NCI-H526 treated with DMSO at 0.1 percent for 48 hours (cell line): ENCODE results near the gene VRK2.

Experiments used
- DNase-seq: peaks from one replicate; lab custom pipeline; 2025; lab: John Stamatoyannopoulos, UW

The VRK2 gene

DNA sequence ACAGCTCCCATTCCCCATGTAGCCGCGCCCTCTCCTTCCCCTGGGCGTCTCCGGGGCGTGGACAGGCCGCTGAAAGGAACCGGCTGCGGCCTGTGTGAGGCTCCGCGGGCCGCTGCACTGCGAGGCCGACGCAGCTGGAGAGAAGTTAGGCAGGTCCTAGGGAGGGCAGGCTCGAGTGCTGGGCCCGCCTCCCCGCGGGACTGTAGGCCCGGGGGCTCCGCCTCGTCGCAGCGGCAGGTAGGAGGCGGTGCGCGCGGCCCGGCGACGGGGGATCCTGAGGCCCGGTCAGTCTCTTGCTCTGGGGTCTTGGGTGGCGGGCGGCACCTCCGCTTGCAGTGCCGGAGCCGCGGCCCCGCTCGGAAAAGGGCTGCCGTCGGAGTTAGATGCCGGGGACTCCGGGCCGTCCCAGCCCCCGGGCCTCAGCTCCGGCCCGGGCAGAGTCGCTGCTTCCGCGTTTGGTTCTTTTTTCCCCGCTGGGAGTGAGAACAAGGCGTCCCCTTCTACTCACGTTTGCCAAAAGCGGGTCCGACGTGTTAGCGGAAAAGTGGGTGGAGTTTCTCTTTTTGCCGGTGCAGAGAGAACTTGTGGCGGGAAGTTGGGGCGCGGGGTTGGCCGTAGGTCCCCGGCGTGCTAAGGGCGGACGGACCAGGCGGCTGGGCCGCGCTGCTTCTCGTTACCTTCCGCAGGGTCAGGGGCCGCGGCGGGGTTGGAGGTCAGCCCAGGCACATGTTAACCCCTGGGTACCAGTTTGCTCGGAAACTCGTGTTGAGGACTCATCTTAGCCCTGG lies at the start of gene VRK2:
Gene VRK2, plus strand, starts transcription at position 222 of the 788 bp plus-strand sequence. CDS start 2,026 bp downstream, outside the sequence.
- DNase-seq: peak; percentile 91

GRCh38 chr2:58006256-58006951 lies 40.2 kb upstream of the VRK2 start:
- DNase-seq: no peak

DNA sequence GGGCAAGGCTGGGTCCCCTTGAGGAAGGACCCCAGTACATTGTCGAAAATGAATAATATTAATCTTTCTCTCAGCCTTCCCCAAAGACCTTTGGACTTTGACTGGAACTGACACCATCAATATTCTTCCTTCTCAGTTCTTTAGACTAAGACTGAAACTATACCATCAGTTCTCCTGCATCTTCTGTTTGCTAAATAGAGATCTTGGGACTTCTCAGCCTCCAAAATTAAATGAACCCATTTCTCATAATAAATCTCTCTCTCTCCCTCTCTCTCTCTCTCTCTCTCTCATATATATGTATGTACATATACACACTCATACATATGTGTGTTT lies 39.7 kb upstream of the VRK2 start:
- no peak for DNase-seq

DNA sequence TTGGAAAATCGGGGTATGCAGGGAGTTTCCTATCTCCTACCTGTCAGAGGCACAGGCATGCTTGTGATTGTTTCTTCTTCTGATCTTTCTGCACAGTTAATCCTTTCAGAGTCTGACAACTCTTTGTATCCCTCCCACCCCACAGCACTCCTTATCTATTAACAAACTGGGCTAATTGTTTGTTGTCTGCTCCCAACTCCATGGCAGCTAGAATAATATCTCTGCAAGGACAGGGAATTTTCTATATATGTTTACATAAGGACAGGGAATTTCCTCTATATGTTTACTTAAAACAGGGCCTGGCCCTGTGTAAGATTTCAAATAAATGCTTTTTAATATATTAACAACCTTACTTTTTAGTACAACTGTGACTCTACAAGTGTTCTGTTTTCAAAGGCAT lies 36.0 kb upstream of the VRK2 start:
- DNase-seq: no peak

DNA sequence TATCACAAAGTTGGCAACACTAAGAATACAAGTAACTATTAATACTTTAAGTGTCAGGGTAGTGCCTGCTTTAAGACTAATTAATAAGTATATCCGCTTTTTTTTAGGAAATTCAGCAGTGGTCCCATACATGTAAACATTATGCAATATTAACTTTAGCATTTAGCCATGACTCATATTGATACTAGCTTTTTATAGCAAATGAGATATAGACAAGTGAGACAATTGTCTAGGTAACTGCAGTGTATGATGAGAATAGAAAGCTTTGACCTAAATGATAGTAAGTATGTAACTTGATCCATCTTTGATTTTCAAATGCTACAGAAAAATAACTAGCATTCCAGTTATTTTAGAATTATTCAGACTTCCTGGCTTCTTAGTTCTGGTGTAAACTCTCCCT lies 27.4 kb upstream of the VRK2 start:
- DNase-seq: no peak

GRCh38 chr2:58025150-58025933 lies 21.3 kb upstream of the VRK2 start:
- DNase-seq: no peak

- no peak for DNase-seq
These were observed 19.6 kb upstream of the VRK2 start for GRCh38 chr2:58027029-58027428.

- DNase-seq: no peak
These were observed 15.8 kb upstream of the VRK2 start for GRCh38 chr2:58030771-58031170.

DNA sequence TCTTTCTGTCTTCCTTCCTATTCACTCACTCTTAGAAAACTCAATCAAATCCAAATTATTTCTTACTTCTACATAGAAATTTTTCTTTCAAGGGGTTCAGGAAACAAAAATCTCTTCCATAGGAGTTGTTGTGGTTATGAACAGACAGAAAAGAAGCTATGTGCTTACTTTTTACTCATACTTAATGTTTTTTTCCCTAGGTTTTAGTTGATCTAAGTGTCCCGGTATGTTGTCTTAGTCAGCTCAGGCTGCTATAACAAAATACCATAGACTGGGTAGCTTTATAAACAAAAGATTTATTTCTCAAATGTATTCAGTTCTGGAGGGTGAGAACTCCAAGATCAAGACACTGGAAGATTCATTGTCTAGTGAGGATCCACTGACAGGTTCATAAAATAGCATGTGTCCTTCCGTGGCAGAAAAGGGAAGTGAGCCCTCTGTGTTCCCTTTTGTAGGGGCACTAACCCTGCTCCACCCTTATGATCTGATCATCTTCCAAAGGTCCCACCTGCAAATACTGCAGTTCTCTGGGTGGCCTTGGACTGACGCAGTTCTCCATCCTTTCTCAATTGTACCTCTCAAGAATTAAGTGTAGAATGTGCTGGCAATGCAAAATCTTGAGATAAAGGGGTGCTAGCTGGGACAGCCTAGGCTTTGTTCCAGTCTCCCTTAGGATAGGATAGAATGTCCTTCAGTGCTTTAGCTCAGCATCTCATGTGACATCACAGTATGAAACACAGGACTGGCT lies 14.4 kb upstream of the VRK2 start:
- DNase-seq: no peak

DNA sequence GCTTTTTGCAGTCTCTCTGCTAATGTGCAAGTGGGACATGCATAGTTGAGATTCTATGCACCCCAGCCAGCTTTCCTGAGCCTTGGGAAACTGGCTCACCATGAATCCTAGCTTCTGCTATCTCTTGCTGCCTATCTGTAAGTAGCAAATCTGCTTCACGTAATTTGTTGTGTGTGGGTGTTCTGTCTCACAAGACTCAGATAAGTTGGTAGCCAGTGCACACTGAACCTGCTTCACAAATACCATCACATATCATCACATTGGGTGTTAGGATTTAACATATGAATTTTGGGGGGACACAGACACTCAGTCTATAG lies 13.9 kb upstream of the VRK2 start:
- DNase-seq: no peak

DNA sequence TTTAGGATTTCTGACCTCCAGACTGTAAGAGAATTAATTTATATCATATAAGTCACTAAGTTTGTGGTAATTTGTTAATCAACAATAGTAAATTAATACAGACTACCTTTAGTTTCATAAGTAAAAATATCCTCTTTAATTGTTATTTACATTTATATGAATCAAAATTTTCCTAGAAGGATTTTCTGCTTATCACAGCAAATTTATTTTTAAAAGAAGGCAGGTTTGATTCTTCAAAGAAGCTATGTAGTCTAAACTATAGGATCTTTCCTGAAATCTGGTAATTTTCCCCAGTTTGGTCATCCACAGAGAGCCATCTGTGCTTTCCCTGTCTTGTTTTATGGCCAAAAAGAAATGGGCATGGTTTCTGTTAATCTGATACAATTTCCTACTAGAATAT lies 13.1 kb upstream of the VRK2 start:
- DNase-seq: no peak

DNA sequence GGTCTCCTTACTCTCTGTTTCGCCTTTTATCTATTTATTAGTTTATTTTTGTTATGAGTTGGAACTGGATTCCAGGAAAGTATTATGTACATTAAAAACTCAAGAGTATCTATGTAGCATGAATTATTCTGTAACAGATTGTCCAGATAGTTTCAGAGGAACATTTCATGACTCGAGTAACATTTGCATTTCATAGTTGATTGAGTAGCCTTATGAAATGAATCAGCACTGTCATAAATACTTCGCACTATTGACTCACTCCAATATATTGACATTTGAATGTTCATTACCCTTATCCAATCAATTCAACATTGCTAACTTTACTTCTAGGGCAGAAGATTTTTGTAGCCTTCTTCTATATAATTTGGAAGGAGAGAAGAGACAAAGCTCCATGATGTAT lies 11.3 kb upstream of the VRK2 start:
- no peak for DNase-seq

DNA sequence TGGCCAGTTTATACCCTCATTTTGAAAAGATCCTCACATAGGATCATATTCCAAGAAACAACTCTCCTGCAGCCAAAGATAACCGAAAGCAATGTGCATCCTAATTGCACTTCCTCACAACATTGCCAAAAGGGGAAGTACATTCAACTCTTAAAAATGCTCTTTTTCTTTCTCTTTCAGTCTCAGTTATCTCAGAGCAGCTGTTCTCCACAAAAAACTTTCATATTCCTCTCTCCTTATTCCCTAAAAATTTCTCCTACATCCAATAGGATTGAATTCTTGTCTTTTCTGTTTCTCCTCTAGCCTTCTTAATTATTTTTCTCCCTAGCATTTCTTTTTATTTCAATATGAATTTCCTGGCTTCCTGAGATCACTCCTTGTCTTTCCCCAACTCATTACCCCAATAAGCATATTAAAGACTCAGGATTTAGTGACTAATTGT lies 7.4 kb upstream of the VRK2 start:
- DNase-seq: no peak

GRCh38 chr2:58042486-58042970 lies 4.1 kb upstream of the VRK2 start:
- no peak for DNase-seq

DNA sequence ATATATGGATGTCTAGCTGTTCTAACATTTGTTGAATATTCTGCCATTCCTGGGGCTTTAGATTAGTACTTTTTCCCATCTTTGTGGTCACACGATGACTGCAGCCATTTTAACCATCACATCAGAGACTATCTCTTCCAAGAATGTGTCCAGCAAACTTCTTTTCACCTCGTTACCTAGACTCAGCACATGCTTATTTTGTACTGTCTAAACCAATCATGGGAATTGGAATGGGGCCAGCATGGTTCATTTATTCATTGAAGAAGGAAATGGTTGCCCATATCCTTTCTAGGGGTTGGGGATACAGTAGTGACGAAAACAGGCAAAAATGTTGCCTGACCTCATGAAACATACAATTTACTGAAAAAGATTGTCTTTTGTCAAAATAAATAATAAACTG lies 2.5 kb upstream of the VRK2 start:
- no peak for DNase-seq

GRCh38 chr2:58045580-58046334 lies 849 bp upstream of the VRK2 start:
- no peak for DNase-seq

DNA sequence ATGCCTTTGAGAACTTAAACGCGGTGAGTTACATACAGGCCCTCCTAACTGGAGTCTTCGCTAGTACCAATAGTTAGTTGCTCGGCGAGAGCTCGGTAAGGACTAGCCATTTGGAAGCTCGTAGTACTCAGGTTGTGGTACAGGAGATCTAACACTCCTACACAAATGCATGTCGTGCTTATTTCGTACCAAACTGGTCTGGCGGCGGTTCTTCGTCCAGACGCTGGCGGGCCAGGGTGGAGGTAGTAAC lies 346 bp upstream of the VRK2 start:
- DNase-seq: no peak

DNA sequence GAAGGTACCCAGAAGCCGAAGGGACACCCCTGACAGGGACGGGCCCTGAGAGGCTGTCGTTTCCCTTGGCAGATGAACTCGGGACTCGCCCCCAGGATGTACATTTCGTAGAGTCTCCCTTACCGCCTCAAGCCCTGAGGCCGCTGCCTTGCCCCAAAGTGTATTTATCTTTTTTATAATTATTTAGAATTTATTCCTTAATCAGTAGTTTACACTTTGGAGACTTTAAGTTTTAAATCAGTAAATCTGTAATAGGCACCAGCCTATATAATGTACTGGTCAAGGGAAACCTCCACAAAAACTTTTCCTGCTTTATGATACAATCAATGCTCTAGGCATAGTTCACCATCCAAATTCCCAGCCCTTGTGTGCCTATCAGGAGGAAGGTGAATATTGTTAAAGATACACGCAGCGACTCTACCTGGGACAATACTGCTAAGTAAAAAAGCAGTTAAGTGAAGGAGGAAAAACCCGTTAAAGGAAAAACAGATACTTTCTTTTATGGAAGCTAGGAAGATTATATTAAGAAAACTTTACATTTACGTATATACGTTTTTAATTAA lies 848 bp downstream of the VRK2 start:
- peak; percentile 68 for DNase-seq

DNA sequence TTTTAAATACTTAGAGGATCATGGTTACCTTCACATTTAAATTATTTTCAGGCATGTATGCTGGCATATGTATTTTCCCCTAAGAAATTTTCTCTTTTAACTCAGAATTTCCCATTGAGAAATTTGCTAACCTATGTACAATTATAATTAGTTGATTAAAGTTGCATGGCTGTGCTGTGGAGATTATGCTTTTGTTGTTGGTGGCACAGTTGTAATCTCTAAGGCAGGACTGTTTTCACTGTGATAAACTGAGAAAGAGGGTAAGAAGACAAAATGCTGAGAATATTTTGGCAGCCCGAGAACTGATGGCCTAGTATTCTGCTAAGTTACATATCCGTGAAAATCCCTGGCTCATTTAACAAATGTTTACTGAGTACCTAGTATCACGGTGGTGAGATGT lies 1.4 kb downstream of the VRK2 start:
- no peak for DNase-seq

DNA sequence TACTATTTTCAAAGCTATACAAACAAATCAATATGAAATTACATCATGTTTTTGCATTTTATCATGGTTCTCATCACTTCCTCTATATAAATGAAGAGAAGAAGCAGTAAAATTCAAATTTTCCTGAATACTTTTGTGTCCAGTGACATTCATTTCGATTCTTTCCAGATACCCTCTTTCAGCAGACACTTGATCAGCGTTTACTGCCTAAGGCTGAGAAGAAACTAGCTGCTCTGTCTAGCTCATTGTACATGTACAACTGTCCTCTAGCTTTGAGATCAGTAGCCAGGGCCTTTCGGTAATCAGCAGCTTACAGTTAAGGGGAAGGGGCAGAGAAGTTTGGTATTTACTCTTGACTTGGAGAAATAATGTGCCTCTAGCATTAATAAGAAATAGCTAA lies 4.8 kb downstream of the VRK2 start:
- DNase-seq: peak; percentile 22

DNA sequence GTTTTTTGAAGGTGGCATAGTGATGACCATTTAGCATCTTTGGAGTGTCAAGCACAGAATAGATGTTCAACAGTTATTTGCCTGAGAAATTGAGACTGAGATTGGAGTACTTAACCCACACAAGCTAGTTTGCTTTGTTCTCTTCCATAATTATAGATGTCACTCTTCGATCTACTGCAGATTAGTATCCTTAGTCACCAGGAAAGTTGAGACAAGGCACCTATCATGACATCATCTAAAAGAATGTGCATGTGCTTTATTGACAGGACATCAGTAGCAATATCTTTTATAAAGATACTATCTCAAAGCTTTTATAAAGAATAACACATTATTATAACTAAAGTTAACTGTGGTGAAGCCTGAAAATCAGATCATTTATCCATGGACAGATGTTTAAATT lies 6.4 kb downstream of the VRK2 start:
- no peak for DNase-seq
